Germinal center (tissue), 1 donor: ENCODE measurements around the gene HEATR1.
"Not testable (repeated sequence)": the region's sequence is repeated elsewhere in the genome, so short reads cannot be mapped to it uniquely, and the experiment has no call there.

Source experiments
- DNase-seq: peaks from one replicate; pipeline ENCODE4 v3.0.0; 2012; ENCODE audit warnings: mixed read lengths, low spot score

Gene HEATR1

DNA sequence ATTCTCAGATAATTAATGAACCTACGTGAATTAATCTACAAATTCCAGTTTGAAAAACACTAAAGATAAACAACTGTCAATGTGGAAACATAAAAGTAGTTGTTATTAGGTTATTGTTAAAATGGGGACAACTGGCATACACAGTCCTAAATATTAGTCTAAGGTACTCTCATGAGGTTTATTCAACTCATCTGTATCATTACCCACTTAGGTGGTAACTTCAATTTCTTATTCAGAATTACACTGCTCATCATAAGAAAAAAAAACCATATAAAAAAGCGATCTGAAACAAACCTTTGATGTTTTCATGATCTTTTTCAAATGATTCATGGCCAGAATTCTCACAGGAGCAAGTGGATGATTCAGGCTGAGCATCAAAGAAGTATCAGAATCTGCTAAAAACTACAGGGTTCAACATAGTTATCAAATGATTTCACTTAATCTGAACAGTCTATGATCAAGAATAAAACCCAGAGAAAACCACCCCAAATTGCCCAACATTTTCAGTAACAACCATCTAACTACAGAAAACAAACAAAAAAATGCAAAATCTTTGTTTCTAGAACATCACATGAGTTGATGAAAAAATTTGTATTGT is 13.7 kb downstream of the HEATR1 start:
- no peak for DNase-seq

DNA sequence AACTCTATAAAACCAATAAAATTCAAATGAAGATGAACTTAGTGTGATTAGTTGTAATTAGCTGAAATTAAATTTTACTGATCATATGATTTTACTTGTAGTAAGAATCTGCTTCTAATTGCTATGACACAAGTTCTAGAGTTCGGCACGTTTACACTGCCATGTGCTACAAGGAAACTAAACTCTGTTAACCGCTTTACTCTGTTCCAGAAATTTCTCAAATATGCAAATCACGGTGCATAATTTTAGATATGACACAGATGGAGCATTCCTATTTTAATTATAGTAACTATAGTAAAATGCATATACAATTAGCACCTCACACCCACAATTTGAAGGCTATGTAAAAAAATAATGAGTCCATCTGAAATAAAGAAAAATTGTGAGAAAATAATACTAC is 14.8 kb downstream of the HEATR1 start:
- no peak for DNase-seq

DNA sequence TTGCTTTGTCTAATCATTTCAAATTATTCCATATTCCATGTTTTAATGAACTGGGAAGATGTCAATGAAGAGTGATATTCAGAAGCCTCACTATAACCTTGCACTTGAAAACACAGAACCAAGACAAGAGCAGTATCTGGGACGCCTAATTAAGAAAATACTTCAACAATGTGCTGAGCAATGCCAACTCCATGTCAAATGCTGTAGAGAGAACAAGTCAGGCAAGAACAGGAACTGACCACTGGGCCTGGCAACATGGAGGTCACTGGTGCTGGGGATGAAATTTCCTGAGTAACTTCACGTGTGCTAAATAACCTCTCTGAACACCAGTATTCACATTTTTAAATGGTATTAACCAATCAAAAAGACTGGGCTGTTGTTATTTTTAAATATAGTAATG is 22.8 kb downstream of the HEATR1 start:
- DNase-seq, result no peak

DNA sequence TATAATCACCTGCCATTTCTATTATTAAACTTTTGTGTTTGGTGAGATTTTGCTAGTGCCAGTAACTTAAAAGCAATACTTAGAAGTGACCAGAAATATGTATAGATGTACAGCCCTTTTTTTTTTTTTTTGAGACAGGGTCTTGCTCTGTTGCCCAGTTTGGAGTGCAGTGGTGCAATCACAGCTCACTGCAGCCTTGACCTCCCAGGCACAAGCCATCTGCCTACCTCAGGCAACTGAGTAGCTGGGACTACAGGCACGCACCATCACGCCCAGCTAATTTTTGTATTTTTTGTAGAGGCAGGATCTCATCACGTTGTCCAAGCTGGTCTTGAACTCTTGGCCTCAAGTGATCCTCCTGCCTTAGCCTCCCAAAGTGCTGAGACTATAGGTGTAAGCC is 23.9 kb downstream of the HEATR1 start:
- DNase-seq, result not testable (repeated sequence)

DNA sequence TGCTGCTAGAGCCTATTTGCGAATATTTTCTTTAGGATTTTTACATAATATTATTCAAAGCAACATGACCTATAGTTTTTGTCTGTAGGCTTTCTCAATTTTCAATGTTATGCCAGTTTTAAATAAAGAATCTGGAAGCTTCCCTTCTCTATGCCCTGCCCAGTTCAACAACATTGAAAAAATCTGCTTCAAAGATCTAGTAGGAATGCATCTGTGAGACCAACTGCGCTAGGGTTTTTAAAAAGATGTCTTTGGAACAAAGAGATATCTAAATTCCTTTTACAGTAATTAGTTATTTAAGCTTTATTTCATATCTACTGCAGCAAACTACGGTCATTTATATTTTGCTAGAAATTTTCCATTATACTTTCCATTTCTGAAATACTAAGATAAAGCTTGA is 25.7 kb downstream of the HEATR1 start:
- no peak for DNase-seq

DNA sequence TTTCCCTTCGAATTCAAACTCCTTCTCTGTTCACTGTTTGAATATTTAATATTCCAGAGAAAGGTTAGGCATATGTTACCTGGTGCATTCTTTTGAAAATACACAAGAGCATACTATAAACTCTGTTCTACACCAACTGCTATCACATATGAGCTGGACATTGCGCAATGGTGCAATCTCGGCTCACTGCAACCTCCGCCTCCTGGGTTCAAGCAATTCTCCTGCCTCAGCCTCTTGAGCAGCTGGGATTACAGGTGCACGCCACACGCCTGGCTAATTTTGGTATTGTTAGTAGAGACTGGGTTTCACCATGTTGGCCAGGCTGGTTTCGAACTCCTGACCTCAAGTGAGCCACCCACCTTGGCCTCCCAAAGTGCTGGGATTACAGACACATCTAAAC is 27.3 kb downstream of the HEATR1 start:
- DNase-seq, result not testable (repeated sequence)

DNA sequence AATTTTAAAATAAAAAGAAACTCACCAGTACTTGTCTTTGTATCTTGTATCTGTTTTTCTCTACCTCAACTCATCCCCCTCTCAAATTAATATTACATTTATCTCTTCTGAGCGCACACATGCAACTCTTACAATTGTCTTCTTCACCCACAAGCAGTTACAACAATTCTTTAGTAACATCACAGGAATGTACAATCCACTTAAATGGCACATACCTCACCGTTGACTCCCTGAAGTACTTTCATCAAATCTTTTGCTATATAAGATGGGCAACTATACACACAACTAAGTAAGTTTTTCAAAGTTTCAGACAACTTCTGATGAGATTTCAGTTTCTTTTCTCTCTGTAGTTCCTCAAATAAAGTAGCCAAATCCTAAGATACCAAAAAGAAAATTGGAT is 28.3 kb downstream of the HEATR1 start:
- DNase-seq, result no peak

DNA sequence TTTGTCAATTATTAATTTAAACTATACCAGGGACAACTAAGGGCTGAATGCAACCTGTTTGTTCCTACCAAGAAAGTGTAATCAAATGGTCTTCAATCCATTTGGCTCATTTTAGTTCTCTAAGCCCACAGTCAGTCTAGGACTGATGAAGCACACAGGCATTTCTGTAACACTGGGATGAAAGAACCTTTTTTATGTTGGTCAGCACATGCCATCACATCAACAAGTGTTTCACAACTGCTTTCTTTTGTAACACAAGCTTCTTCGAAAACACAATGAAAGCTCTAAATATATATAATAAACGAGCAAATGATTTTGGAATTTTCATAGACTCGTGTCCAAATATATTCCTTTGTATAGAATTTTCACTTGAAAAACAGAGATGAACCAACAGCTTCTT is 28.8 kb downstream of the HEATR1 start:
- no peak for DNase-seq

DNA sequence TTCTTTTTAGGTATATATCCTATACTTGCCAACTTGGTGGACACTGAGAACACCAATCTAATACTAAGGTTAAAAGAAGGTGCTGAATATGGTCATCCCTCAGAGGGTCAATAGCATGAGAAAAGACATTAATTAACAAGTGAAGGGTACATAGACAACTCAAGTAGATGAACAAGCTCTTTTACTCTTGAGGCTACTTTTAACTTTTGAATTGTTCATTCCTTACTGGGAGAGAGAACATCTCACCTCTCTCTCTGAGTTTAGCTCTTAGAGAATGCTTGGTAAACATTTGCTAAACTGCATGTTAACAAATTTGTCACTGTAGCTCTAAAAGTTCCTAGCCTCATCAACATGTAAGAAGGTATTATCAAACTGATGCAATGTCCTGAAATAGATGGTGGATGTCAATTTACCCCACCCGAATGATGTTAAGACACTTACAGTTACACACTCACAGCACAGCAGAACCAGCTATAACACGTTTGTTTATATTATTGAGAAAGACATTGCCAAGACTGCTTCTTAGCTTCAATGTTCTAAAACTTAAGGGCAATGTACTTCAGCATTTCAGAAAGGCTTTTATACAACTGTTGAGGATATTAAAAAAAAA is 35.9 kb downstream of the HEATR1 start:
- no peak for DNase-seq

DNA sequence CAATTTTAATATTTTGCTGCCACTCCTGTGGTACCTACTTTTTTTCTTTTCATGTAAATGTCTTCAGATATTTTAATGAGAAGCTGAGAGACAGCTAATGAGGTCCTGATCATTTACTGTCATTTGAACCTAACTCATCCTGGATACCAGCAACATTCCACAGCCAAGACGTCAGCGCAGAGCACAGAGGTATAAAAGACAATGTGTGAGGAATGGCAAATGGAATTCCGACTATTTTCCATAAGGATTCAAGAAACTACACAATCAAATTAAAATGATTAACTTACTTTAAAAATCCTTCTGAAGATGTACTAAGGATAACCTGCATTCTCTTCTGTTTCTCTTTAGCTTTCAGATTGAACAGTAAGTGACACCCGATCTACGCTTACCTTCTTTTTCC is 38.8 kb downstream of the HEATR1 start:
- no peak for DNase-seq

DNA sequence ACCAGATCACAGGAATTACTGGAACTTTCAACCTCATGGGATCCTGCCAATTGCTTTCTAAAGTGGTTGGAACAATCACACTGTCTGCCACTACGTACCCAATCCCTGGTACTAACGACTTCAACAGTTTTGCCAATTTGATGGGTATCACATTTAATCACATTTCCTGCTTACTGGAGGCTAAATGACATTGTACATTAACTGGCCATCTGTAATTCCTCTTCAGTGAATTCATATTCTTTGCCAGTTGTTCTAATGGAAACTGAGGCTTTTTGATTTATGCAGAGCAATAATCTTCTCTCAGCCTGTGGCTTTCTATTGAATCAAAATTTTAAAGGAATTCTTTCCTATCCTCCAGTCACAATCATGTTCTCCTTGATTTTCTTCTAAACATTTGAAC is 42.3 kb downstream of the HEATR1 start:
- DNase-seq, result no peak

DNA sequence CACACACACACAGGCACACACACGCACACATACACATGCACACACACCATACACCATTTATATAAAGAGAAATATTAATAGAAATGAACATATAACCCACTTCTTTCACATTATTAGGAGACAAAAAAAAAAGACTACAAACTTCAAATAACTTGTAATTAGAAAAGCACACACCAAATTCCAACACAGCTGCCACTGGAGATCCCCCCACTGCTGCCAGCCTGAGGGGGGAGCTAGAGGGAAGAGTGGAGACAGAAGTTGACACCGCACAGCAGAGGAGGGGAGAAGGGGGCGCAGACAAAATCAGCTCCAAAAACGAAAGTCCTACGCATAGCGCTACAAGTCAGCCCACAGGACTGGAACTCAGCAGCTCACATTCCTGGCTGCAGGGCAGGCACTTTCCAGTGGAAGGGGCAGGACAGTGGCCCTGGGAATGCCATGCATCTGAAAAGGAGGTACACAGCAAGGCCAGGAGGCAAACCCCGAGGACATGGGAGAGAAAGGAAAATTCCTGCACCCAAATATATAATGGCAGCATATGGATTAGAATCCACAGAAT is 44.0 kb downstream of the HEATR1 start:
- DNase-seq, result no peak

DNA sequence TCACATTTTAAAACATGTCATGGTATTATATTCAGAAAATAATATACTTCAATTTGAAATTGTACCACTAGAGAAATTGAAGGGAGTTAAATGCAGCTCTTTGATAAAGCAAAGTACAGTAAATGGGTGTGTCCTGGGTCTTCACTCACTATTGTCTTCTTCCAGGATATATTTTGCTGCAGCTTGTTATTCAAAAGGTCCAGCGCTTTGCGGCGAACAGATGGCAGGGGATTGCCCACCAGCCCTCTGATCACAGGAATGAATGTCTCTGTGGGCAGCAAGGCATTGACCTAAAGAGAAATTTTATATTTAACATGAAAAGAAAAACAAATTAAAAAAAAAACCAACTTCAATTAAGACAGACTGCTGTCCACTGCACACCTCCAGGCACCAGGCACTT is 45.5 kb downstream of the HEATR1 start:
- no peak for DNase-seq

DNA sequence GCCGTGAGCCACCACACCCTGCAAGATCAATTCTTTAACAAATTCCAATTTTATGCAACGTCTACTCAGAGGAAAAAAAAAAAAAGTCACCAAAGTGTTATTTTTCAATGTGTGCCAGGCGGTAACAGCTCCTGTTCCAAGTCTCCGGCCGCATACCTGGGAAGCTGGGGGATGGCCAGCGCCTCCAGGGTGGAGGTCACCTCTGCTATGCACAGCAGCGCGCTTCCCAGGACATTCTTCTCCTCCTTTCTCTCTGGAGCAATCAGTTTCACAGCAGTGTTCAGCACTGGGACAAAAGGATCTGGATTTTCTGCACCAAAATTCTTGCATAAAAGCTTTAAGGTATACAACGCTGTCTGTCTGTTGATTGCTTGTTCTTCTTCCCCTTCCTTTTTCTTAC is 46.2 kb downstream of the HEATR1 start:
- DNase-seq, result no peak

DNA sequence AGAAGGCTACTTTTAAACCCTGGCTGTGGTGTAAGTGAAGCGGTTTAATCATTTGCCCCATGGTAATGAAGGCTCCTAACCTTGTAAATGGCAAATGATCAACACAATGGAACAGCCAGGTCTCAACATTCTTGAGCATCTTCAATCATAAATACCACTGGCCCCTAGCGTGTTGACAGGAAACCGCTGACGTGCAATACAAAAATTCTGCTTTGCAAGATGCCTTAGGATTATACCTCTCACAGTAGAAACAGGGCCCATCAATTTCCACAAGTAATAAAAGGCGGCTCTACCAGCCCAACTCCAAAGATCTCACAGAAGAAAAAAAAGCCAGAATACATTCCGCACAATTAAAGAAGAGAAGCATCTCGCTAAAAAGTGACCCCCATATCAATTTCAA is 47.7 kb downstream of the HEATR1 start:
- DNase-seq, result no peak

DNA sequence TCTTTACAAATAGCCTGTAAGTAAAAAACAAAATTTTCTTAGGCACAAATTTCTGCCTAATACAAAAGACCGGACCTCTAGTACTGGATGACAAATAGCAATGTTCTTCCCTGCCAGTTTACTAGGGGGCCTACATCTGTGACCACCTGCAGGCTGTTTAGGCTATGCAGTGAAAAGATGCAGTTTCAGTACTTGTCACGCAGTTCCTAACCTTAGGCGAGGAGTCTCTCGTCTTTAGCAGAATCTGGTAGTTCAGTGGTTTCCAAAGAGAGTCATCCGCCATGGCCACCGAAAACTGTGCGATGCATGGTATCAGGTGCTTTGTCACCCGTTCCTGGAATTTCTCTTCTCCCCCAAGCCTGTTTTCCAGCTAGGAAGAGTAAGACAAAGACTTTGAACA is 50.9 kb downstream of the HEATR1 start:
- DNase-seq, result no peak

DNA sequence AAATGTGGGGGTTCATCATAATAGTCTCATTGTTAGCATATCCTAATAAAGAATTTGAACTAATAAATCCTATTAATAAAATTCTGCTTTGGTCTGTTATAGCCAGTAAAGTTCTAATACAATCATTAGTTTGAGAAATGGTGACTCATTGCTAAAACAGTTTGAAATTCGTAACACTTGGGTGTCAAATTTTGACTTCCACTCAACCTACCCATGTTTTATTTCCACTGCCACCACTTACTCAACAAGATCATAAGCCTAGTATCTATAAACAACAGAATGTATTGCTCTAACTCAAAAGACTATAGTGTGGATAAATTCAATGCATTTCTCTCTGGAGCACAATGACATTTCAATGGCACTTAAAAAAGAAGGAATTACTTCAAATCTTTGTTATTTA is 51.4 kb downstream of the HEATR1 start:
- DNase-seq, result no peak

DNA sequence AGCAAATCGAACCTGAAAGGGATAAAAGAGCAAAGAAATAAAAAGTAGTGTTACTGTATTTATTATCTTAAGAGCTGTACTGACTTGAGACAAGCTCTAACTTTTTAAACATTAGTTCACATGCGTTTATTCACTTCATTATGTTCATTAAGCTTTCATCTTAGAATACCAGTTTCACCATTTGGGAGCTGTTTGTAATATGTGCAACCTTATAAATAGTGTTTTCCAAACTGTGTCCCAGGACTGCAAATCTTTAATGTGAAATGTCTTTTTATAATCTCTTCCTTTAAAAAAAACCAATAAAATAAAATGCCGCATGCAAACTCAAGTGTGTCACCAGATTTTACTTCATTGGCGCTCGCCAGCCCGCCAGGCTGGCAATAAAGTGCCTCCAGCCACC is 52.2 kb downstream of the HEATR1 start:
- DNase-seq, result no peak

DNA sequence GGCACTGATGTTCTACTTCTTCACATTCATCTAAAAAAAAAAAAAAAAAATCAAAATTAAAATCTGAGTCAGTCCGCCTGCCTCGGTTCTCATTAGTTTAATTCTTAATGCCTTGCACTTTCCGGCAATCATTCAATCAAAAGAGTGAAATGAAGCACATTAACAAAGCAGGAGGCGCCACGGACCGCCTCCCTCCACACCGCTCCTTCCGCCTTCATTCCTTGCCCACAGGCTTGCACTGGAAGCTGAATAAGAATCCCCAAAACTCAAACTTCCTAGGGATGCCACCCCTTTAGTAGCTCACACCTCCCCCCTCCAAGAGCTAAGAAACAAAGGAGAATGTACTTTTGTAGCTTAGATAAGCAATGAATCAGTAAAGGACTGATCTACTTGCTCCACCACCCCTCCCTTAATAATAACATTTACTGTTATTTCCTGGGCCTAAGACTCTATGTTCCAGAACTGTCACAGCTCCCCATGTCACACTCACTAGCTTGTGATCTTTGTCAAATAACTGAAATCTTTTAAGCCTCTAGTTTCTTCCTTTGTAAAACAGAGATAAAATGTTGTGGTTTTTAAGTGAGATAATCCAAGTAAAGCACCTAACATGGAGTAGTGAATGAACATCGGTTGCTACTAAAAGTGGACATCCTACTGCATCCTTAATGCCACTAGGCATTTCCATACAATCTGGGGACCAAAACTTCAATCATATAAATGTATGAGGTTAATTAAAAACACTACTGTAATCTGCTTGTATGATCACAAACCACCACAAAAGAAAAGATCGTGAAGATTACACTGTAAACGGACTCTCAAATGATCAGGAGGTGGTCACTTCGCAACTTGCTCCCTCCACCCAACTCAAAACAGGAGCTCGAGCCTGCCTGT is 53.1 kb downstream of the HEATR1 start:
- DNase-seq, result no peak

DNA sequence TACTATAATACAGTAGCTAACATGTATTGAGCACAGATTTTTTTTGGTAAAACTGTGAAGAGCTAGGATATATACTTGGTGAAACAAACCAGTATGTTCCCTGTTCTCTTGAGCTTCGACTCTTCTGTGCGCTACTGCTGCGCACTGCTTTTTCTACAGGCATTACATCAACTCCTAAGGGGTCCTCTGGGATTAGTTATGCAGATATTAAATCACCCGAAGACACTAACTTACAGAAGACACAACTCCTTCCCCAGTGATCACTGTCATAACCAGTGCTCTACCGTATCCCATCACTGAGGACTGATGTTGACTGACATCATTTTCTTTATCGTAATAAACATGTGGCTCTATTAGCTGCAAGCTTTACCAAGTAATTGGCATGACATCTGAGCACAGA is 55.9 kb downstream of the HEATR1 start:
- no peak for DNase-seq

DNA sequence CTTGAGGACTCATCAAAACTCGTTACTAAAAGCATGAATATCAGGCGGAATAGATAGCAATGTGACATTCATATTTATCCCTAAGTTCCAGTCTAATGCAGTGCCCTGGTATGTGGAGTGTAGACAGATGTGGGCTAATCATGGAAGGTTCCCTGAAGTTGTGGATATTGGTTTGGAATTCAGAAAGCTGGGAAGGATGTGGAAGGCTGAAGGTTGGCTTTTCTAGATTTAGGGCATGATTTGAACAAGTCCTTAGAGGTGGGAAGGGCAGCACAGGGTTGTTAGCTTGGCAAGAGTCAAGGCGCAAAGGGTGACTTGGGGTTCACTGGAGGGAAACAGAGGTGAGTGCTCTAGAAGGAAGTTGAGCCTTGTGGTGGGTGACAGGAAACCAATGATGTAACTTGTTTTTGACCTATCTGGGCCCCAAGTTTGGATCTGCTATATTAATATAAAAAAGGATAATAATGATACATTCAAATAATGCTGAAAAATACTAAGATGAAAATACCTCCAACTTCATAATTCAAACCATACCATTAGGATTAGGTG is 58.6 kb downstream of the HEATR1 start:
- DNase-seq, result no peak

DNA sequence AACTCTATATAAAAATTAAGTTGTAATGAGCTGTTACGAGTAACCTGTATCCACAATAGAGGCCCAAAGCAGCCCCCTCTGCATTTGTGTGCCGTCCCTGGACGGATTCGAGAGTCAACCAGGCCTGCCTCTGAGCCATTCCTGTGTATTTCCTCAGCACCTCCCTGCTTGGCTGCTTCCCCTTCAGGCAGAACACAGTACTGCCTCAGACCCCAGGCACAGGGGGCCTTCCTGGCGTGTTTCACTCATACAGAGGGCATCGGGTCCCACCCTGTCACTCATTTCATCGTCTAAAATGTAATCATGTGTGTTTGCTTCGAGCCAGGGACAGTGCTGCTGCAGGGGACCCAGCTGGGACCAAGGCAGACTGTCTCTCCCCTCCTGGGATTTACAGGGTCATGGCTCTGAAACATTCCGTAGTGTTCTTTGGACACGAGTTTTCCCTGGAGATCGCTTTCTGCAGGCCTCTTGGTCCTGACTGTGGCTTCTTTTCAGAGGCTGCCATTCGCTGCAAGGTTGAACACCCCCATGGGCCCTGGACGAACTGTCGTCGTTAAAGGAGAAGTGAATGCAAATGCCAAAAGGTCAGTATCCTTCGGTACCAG is 61.1 kb downstream of the HEATR1 start:
- DNase-seq, result no peak
